ENCODE results near the gene FBXL19.

- TF ChIP-seq CTCF (IDR thresholded peaks at IDR 0.05; ENCODE audit: insufficient read depth, low read length, poor library complexity, severe bottlenecking) (no peak), EZH2phosphoT487 (conservative IDR thresholded peaks at IDR 0.05; ENCODE audit: low read length) (no peak)
Measured at GRCh38 chr16:30969246-30969842, 46.0 kb downstream of the FBXL19 start.

Data from SU-DHL-6 (cell line).